H9 (cell line): ENCODE measurements around the gene PTGER2. TPM values are rescaled to one million over a fixed set of nuclear protein-coding genes. Genes with fewer than 3 reads are reported as not detected.

Experiments used
- DNase-seq: peaks from one replicate; pipeline ENCODE4 v3.0.0-alpha.2; 2017
- H2AFZ ChIP-seq: one replicate; pipeline ENCODE4 v1.6.1; 2013; ENCODE audit warnings: mild to moderate bottlenecking, low read length, control low read depth, moderate library complexity
- H2AK5ac ChIP-seq: 2 replicates; pipeline ENCODE4 v1.6.1; 2013; ENCODE audit warnings: low read length, control low read depth, mixed read lengths; ENCODE audit not compliant: insufficient read length
- H2BK120ac ChIP-seq: one replicate; pipeline ENCODE4 v1.6.1; 2013; ENCODE audit warnings: low read depth, mild to moderate bottlenecking, low read length, control low read depth, inconsistent platforms; ENCODE audit not compliant: poor library complexity, severe bottlenecking
- H2BK12ac ChIP-seq: 2 replicates; pipeline ENCODE4 v1.6.1; 2013; ENCODE audit warnings: low read length, control low read depth, mixed read lengths, low read depth; ENCODE audit not compliant: insufficient read length
- H2BK15ac ChIP-seq: 2 replicates; pipeline ENCODE4 v1.6.1; 2013; ENCODE audit warnings: low read depth, low read length, control low read depth
- H2BK20ac ChIP-seq: one replicate; pipeline ENCODE4 v1.6.1; 2013; ENCODE audit warnings: low read depth, mild to moderate bottlenecking, low read length, control low read depth, inconsistent platforms; ENCODE audit not compliant: poor library complexity, severe bottlenecking
- H2BK5ac ChIP-seq: 2 replicates; pipeline ENCODE4 v1.6.1; 2013; ENCODE audit warnings: low read length, control low read depth, mixed read lengths; ENCODE audit not compliant: insufficient read length
- H3K14ac ChIP-seq: 2 replicates; pipeline ENCODE4 v1.6.1; 2013; ENCODE audit warnings: low read length, control low read depth; ENCODE audit not compliant: insufficient read depth
- H3K18ac ChIP-seq: 2 replicates; pipeline ENCODE4 v1.6.1; 2013; ENCODE audit warnings: low read depth, mild to moderate bottlenecking, mixed read lengths, low read length, control low read depth; ENCODE audit not compliant: insufficient read length
- H3K23ac ChIP-seq: 2 replicates; pipeline ENCODE4 v1.6.1; 2013; ENCODE audit warnings: low read length, control low read depth, mixed read lengths, low read depth; ENCODE audit not compliant: insufficient read length
- H3K23me2 ChIP-seq: 2 replicates; pipeline ENCODE4 v1.6.1; 2013; ENCODE audit warnings: low read depth, mild to moderate bottlenecking, mixed read lengths, low read length, control low read depth; ENCODE audit not compliant: insufficient read length, poor library complexity, severe bottlenecking
- H3K27ac ChIP-seq: 2 replicates; pipeline ENCODE4 v1.5.1; 2013; ENCODE audit warnings: low read length, control low read depth, mixed read lengths, low read depth; ENCODE audit not compliant: insufficient read length
- H3K27me3 ChIP-seq: 2 replicates; pipeline ENCODE4 v1.6.1; 2013; ENCODE audit warnings: low read length, control low read depth, inconsistent platforms; ENCODE audit not compliant: insufficient read depth
- H3K4ac ChIP-seq: 2 replicates; pipeline ENCODE4 v1.6.1; 2013; ENCODE audit warnings: low read depth, mild to moderate bottlenecking, control low read depth, inconsistent platforms, low read length, moderate library complexity
- H3K4me1 ChIP-seq: 2 replicates; pipeline ENCODE4 v1.6.1; 2013; ENCODE audit warnings: low read length, control low read depth, inconsistent platforms; ENCODE audit not compliant: insufficient read depth
- H3K4me2 ChIP-seq: 2 replicates; pipeline ENCODE4 v1.6.1; 2013; ENCODE audit warnings: low read length, control low read depth, mixed read lengths; ENCODE audit not compliant: insufficient read length, insufficient read depth
- H3K56ac ChIP-seq: 2 replicates; pipeline ENCODE4 v1.6.1; 2013; ENCODE audit warnings: low read depth, mild to moderate bottlenecking, mixed read lengths, low read length, control low read depth; ENCODE audit not compliant: insufficient read length
- H3K79me1 ChIP-seq: 2 replicates; pipeline ENCODE4 v1.6.1; 2013; ENCODE audit warnings: low read depth, mild to moderate bottlenecking, moderate library complexity, low read length, control low read depth, inconsistent platforms; ENCODE audit not compliant: insufficient read depth, poor library complexity, severe bottlenecking
- H3K79me2 ChIP-seq: 2 replicates; pipeline ENCODE4 v1.6.1; 2013; ENCODE audit warnings: low read length, control low read depth, inconsistent platforms; ENCODE audit not compliant: insufficient read depth
- H3K9ac ChIP-seq: 2 replicates; pipeline ENCODE4 v1.6.1; 2013; ENCODE audit warnings: low read length, control low read depth, mixed read lengths; ENCODE audit not compliant: insufficient read length; ENCODE audit errors: extremely low read depth
- H3K9me3 ChIP-seq: one replicate; pipeline ENCODE4 v1.6.1; 2013; ENCODE audit warnings: low read depth, low read length, inconsistent platforms; ENCODE audit not compliant: control insufficient read depth
- H3T11ph ChIP-seq: one replicate; pipeline ENCODE4 v1.6.1; 2013; ENCODE audit warnings: mild to moderate bottlenecking, low read length, control low read depth, inconsistent platforms
- H4K20me1 ChIP-seq: one replicate; pipeline ENCODE4 v1.6.1; 2013; ENCODE audit not compliant: control insufficient read depth, insufficient read length, insufficient read depth
- H4K5ac ChIP-seq: 2 replicates; pipeline ENCODE4 v1.6.1; 2013; ENCODE audit warnings: low read depth, mild to moderate bottlenecking, mixed read lengths, low read length, control low read depth; ENCODE audit not compliant: insufficient read length
- H4K8ac ChIP-seq: replicated peaks from 2 replicates; pipeline ENCODE4 v1.6.1; 2013; ENCODE audit warnings: low read length, control low read depth, mixed read lengths, low read depth; ENCODE audit not compliant: insufficient read length
- H4K91ac ChIP-seq: 2 replicates; pipeline ENCODE4 v1.6.1; 2013; ENCODE audit warnings: low read depth, mild to moderate bottlenecking, moderate library complexity, mixed read lengths, low read length, control low read depth; ENCODE audit not compliant: insufficient read length
- H3K27ac Mint-ChIP-seq, 3 experiments: 2 replicates in 2 of 3; 3 replicates in 1 of 3; pipeline ENCODE4 v1.8.0; 2020 to 2021; ENCODE audit warnings: mixed read lengths in 3 of 3, mild to moderate bottlenecking in 1 of 3, moderate library complexity in 1 of 3
- H3K27me3 Mint-ChIP-seq: 2 replicates; pipeline ENCODE4 v1.8.0; 2021; ENCODE audit warnings: low read depth, mild to moderate bottlenecking, moderate library complexity, mixed read lengths
- H3K36me3 Mint-ChIP-seq, 3 experiments: 2 replicates in 2 of 3; 3 replicates in 1 of 3; pipeline ENCODE4 v1.8.0; 2020 to 2021; ENCODE audit warnings: low read depth in 3 of 3, mixed read lengths in 3 of 3; ENCODE audit not compliant: insufficient read depth in 1 of 3
- H3K4me1 Mint-ChIP-seq, 2 experiments: 2 replicates each; pipeline ENCODE4 v1.8.0; 2020; ENCODE audit warnings: mixed read lengths in 2 of 2
- H3K4me3 Mint-ChIP-seq, 2 experiments: 2 replicates in 1 of 2; 3 replicates in 1 of 2; pipeline ENCODE4 v1.8.0; 2020 to 2021; ENCODE audit warnings: mild to moderate bottlenecking in 2 of 2, mixed read lengths in 2 of 2, moderate library complexity in 1 of 2
- H3K9me3 Mint-ChIP-seq, 2 experiments: 2 replicates in 1 of 2; 3 replicates in 1 of 2; pipeline ENCODE4 v1.8.0; 2020; ENCODE audit warnings: mild to moderate bottlenecking in 2 of 2, mixed read lengths in 2 of 2, moderate library complexity in 1 of 2
- WGBS: extraction: QIAGEN DNeasy Blood & Tissue Kit; methylation state at CpG from one replicate; pipeline ENCODE4 v1.1.7; 2013; ENCODE audit warnings: missing lambda C conversion rate, low lambda C conversion rate, mixed read lengths; ENCODE audit not compliant: insufficient read length; ENCODE audit errors: extremely low coverage; 5-methylcytosine and 5-hydroxymethylcytosine counted together
- total RNA-seq: library from RNA; stranded (reverse); gene quantifications from 2 replicates; pipeline ENCODE4 v1.2.1, GENCODE V29; 2021
- TF ChIP-seq, protein P1 (sequence below): fragments of 200-600 bp; sonication (generic); conservative IDR thresholded peaks from 3 replicates; pipeline ENCODE4 v1.8.0; 2021; ENCODE audit warnings: antibody characterized with exemption, mild to moderate bottlenecking

Gene PTGER2
- total RNA-seq, 1 experiment from 2014 or later: 1.0 TPM

DNA sequence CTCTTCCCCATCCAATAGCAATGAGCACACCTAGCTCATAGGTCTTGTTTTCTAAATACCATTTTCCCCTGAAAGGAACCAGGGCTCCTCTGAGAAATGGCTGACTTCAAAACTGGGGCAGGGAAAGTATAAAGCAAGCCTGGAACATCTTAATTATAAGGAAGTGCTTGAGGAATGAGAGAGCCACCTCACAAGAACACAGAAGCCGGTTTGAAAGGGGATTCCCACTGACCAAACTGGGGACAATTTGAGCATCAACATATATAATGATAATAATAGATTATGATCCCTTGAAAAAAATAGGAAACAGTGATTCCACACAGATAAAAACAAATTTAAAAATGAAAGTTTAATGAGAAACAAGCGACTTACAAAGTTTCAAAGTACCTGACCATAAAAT lies 22.1 kb downstream of the PTGER2 start:
- Histone ChIP-seq H2BK20ac (no peak overlapping the region), H2BK5ac (no peak overlapping the region), H3K79me2 (no peaks in the 10 kb centered on the region), H2BK12ac (no peak overlapping the region), H4K5ac (no peak overlapping the region), H3T11ph (no peak overlapping the region), H3K4ac (no peak overlapping the region), H3K18ac (no peak overlapping the region), H3K27me3 (no peaks in the 10 kb centered on the region), H2AK5ac (no peak overlapping the region), H3K14ac (no peak overlapping the region), H3K23ac (no peak overlapping the region), H4K91ac (no peak overlapping the region), H3K56ac (no peak overlapping the region), H4K8ac (no peak overlapping the region), H3K4me1 (peaks cover 3% of the 10 kb centered on the region; the same call in 1 of the 2 replicates), H2BK15ac (no peak overlapping the region), H2AFZ (no peak overlapping the region), H3K4me2 (no peak overlapping the region), H2BK120ac (no peak overlapping the region), H4K20me1 (no peaks in the 10 kb centered on the region), H3K9me3 (no peaks in the 10 kb centered on the region), H3K23me2 (no peaks in the 10 kb centered on the region), H3K27ac (no peak overlapping the region), H3K9ac (no peak overlapping the region), H3K79me1 (no peaks in the 10 kb centered on the region)
- DNase-seq: no peak
- Mint-ChIP-seq H3K27me3 (no peaks in the 10 kb centered on the region), H3K4me1 (peaks cover 6% of the 10 kb centered on the region in 2 experiments; a peak in 3 of 4 replicates), H3K9me3 (no peaks in the 10 kb centered on the region; a peak in 1 of 5 replicates), H3K4me3 (no peak overlapping the region), H3K27ac (no peak overlapping the region), H3K36me3 (no peaks in the 10 kb centered on the region)
- TF ChIP-seq, protein P1, sequence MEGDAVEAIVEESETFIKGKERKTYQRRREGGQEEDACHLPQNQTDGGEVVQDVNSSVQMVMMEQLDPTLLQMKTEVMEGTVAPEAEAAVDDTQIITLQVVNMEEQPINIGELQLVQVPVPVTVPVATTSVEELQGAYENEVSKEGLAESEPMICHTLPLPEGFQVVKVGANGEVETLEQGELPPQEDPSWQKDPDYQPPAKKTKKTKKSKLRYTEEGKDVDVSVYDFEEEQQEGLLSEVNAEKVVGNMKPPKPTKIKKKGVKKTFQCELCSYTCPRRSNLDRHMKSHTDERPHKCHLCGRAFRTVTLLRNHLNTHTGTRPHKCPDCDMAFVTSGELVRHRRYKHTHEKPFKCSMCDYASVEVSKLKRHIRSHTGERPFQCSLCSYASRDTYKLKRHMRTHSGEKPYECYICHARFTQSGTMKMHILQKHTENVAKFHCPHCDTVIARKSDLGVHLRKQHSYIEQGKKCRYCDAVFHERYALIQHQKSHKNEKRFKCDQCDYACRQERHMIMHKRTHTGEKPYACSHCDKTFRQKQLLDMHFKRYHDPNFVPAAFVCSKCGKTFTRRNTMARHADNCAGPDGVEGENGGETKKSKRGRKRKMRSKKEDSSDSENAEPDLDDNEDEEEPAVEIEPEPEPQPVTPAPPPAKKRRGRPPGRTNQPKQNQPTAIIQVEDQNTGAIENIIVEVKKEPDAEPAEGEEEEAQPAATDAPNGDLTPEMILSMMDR: no peak
- whole genome bisulfite sequencing: no CpG with 5 or more reads among the region's 2 CpGs
